NCI-H226 (cell line): ENCODE measurements around the gene SLC38A10.
"Not testable (repeated sequence)": the region's sequence is repeated elsewhere in the genome, so short reads cannot be mapped to it uniquely, and the experiment has no call there.

Experiments used
- DNase-seq: peaks from one replicate; pipeline ENCODE4 v3.0.0-alpha.2; 2015

Gene SLC38A10

DNA sequence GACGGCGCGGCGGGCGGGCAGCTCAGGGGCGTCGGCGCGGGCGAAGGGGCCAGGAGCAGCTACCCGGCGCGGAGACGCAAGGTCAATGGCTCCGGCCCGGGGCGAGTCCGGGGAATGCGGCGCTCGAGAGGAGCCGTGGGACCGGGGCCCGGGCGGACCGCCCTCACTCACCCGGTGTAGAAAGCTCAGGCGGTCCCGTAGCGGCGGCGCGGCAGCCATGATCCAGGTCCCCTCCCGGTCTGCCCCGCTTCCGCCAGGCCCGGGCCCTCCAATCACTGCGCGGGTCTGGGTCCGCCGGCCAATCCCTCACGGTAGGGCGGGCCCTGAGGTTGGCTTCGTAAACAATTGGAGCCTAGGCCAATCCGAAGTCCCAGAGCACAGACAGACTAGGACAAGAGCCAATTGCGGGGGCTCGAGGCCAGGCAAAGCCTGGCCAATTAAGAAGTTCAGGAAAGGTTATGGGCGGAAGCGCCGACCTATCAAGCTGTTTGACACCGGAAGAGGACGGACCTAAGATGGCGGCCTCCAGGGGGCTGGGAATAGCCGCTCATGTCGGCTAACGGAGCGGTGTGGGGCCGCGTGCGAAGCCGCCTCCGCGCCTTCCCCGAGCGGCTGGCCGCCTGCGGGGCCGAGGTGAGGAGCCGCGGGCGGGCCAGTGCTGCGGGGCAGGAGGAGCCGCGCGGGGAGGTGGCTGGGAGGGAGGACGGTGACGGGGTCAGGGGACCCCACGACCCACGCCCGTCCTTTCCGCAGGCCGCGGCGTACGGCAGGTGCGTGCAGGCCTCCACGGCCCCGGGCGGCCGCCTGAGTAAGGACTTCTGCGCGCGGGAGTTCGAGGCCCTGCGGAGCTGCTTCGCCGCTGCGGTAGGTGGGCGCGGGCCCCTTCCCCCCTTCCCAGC, 56.0 kb downstream of the SLC38A10 start, which contains the start of the genes NDUFAF8 and TEPSIN:
NDUFAF8 (plus strand) TSS at position 504 of the 899 bp plus-strand sequence; CDS start at position 550, 46 bp downstream.
TEPSIN (minus strand) TSS at position 241 of the 899 bp plus-strand sequence; CDS start at position 219, 22 bp downstream.
- DNase-seq = peak; percentile 99

GRCh38 chr17:81238490-81238814, 56.7 kb downstream of the SLC38A10 start:
- no peak for DNase-seq

DNA sequence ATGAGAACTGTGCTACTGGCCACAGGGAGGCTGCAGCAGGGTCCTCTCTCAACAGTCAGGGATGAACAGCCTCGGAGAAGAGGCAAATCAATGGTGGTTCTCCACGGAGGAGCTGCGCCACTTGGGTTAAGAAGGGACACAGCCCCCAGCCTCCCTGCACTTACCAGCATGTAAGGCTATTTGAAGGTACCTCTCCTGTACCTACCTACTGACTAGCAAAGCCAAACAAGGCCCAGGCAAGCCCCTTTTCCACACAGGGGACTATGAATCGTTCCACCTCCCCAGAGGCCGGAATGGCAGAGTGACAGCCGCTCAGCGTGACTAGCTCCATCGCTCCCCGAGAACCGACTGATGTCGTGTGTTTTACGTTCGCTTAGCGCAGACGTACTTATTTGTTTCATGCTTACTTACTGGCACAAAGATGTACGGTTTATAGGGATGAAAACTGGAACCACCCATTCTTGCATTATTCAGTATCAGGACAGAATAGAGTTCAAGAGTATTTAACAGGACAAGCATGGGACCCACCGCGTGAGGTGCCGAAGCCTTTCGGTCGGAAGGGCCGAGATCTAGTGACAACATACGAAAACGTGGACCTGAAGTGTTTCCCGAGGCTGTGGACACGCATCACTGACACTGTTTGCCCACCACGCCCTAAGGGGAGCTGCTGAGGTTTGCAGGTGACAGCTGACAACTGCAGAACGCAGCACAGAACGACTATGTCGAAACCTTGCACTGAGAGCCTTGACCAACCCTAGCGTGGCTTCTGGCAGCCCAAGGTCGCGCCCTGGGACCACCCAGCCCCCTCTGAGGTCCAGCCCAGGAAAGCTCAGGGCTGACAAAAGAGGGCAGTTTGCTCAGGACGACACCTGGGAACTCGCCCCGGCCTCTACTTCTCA, 57.3 kb downstream of the SLC38A10 start:
- no peak for DNase-seq

GRCh38 chr17:81236784-81237183, 58.3 kb downstream of the SLC38A10 start:
- DNase-seq = no peak

GRCh38 chr17:81235822-81236740, 59.0 kb downstream of the SLC38A10 start:
- no peak for DNase-seq

DNA sequence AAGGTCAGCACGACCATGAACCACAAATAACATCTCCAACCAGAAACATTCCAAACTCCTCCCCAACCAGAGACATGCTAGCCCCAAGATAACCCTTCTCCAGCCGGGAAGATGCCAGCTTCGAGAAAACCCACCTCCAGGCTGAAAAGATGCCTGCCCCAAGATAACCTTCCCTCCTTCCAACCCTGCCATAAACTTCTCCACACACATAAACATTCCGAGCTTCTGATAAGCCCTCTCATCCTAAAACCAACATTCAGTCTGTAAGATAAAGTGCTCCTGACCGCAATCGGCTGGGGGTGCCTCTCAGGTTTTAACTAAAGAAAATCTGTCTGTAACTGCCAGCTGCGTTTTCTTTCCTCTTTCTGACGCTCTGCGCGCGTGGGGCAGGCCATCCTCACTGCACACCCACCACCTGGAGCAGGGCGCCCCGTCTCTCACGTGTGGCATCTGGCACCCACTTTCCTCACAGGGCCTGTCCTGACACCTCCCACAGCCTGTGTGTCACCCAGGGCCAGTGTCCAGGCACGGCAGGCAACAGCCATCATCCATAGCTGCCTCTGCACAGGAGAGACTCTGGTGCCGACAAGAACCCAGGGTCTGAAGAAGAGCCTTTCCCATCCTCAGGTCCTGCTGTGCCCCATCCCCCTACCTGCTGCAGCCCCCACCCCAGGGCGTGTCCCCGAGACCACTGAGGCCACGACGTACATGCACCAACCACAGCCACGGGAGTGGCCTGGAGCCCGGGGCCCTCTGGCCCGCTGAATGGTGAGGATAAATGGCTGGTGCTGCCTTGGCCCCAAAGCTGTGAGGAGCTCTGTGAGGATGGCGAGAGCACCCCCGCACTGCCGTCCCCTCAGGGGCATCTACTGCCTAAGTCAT, 59.9 kb downstream of the SLC38A10 start:
- DNase-seq = peak; percentile 77

DNA sequence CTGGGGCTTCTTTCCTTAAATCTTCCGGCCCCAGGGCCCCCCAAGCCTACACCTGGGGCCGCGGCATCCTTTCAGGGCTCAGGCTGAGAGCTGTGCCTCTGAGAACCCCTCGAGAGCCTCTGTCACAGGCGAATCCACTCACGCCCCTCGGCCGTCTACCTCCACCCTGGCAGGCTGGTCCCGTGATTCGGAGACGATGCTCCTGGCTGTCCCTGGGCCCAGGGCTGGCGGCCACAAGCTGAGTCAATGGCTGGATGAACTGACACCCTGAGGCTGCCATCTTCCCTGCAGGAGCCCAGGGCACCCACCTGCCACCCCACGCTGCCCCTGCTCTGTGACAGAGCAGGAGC, 60.6 kb downstream of the SLC38A10 start:
- no peak for DNase-seq

- no peak for DNase-seq
These were observed 61.1 kb downstream of the SLC38A10 start for GRCh38 chr17:81233811-81234505.

GRCh38 chr17:81233316-81233715, 61.8 kb downstream of the SLC38A10 start:
- DNase-seq = no peak

DNA sequence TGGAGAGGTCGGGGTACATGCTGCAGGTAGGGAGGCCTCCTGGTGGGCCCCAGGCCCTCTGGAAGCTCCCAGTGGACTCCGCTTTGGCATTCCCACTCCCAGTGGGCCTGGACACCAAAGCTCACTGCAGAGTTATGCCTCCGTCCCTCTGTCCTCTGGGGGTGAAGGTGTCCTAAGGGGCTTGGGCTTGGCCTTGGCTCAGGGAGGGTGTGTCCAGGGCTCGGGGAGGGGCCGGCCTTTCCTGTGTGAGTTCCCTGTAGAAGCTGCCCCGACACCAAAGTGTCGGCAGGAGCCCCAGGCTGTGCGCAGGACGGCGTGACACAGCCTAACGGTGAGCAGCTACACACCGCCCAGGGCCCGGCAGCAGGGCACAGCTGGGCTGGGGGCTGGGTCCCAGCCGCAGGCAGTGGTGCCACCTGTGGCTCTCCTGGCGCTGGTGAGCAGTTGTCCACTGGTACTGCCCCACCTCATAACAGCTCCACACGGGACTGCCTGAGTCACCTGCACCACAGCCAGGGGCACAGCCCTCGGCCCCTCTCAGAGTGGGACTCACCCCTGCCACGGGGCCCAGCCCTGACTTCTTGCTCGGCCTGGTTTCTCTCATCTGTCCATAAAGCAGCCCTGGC, 62.4 kb downstream of the SLC38A10 start:
- no peak for DNase-seq

- no peak for DNase-seq
These were observed 63.1 kb downstream of the SLC38A10 start for GRCh38 chr17:81231766-81232581.

GRCh38 chr17:81231121-81231645, 63.9 kb downstream of the SLC38A10 start:
- no peak for DNase-seq

GRCh38 chr17:81230043-81230820, 64.9 kb downstream of the SLC38A10 start:
- DNase-seq = no peak

GRCh38 chr17:81229666-81229920, 65.5 kb downstream of the SLC38A10 start:
- no peak for DNase-seq

GRCh38 chr17:81228834-81229665, 66.1 kb downstream of the SLC38A10 start:
- no peak for DNase-seq

- no peak for DNase-seq
These were observed 66.7 kb downstream of the SLC38A10 start for GRCh38 chr17:81228420-81228819.

DNA sequence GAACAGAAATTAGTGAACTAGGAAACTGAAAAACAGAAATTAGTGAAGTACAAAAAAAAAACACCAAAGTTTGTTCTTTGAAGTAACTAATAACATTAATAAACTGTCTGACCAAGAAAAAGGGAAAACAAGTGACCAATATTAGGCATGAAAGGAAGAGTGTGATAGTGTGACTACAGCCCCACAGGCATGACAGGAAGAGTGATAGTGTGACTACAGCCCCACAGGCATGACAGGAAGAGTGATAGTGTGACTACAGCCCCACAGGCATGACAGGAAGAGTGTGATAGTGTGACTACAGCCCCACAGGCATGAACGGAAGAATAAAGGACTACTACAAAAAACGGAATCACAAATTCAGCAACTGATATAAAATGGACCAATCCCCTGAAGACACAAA, 67.5 kb downstream of the SLC38A10 start:
- DNase-seq = not testable (repeated sequence)

DNA sequence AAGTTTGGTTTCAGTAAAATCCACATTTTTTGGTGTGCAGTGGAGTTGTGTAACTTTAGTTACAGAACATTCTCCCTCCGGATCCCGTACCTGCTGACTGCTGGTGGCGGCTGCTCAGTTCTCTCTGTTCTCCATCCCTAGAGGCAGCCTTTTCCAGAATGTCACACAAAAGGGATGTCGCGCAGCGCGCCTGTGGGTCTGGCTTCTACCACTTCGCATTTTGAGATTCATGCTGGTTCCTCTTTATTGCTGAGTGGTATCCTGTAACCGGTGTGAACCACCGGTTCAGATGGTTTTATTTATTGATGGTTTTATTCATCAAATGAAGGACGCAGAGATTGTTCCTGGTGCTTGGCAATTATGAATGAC, 71.4 kb downstream of the SLC38A10 start:
- DNase-seq = no peak
